Fibroblast of skin of abdomen (primary cell): ENCODE data around the gene NBEAL2.
A peak's percentile ranks its signal among the peaks of the same experiment; 100 is the strongest.

Experiments used
- DNase-seq: peaks from one replicate; pipeline ENCODE4 v3.0.0-alpha.2; 2013

NBEAL2 gene

GRCh38 chr3:47047069-47047468 is 67.6 kb downstream of the NBEAL2 start:
- DNase-seq, result no peak

GRCh38 chr3:47047673-47048072 is 68.2 kb downstream of the NBEAL2 start:
- DNase-seq, result no peak

- no peak for DNase-seq
These were observed 74.9 kb downstream of the NBEAL2 start for GRCh38 chr3:47054412-47054811.

- no peak for DNase-seq
These were observed 77.2 kb downstream of the NBEAL2 start for GRCh38 chr3:47056705-47057104.

DNA sequence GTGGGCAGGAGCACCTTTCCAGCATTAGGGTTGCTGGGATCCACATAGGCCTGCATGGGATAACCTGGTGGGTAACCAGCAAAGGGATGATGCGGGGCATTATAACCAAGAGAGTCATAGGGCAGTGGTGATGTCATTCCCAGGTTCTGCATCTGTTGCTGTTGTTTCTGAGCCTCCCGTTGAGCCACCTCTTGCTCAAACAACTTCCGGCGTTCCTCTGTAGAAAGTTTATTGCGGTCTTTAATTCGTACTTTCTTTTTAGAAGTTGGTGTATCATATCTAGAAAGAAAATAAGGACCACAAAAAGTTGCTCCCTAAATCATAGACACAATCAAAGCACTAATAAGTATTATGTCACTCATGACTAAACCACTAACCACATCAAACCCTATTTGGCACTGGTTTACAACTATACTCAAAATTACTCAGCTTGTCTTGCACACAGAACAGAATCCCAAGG is 77.8 kb downstream of the NBEAL2 start:
- peak; percentile 44 for DNase-seq
